ENCODE results near the gene CHL1.

DNA sequence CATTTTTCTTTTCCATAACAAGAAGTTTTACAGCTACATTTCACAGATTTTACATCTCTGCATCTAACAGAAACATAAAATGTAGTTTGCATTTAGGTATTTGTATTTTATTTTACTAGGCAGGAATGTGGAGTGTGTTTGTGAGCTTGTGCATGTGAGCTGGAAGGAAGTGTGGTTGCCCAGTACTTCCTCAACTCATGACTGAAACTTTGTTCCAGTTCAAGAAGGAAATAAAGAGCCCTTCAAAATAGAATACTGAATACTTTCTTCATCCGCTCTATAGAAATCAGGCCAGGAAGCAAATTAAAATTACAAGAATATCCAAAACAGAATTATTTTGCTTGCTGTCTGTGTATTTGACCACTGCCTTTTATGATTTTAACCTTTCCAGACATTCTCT lies 81.3 kb downstream of the CHL1 start:
- TF ChIP-seq POLR2AphosphoS5 (IDR thresholded peaks at IDR 0.05; ENCODE audit: borderline replicate concordance, low read depth, low read length) (no peak), EZH2 (IDR thresholded peaks at IDR 0.05) (no peak)
